Measurements from ENCODE around the gene SNRPF. TPM values are rescaled to one million over a fixed set of nuclear protein-coding genes. Genes with fewer than 3 reads are reported as not detected.

SNRPF gene
- total RNA-seq, 2 donors from 2014 or later, result 13.5 to 17.4 TPM

GRCh38 chr12:95852133-95852532 is 6.6 kb upstream of the SNRPF start:
- no peak for ATAC-seq
- DNase-seq, result no peak
- intact Hi-C loops (cut with DNase I, micrococcal nuclease), result no loop called here

GRCh38 chr12:95857156-95857555 is 1.6 kb upstream of the SNRPF start:
- ATAC-seq, result no peak
- no peak for DNase-seq
- intact Hi-C loops (cut with DNase I, micrococcal nuclease), result no loop called here

GRCh38 chr12:95857799-95858198 is 953 bp upstream of the SNRPF start:
- no peak for ATAC-seq
- no peak for DNase-seq
- intact Hi-C loops (cut with DNase I, micrococcal nuclease), result no loop called here

GRCh38 chr12:95859344-95859816 is 628 bp downstream of the SNRPF start:
- intact Hi-C loops (cut with DNase I, micrococcal nuclease), result no loop called here
- no peak for DNase-seq
- ATAC-seq, result peak; percentile 10

GRCh38 chr12:95859947-95860850 is 1.4 kb downstream of the SNRPF start:
- DNase-seq, result no peak
- no peak for ATAC-seq
- intact Hi-C loops (cut with DNase I, micrococcal nuclease), result no loop called here

GRCh38 chr12:95862038-95862437 is 3.3 kb downstream of the SNRPF start:
- no peak for DNase-seq
- ATAC-seq, result no peak
- intact Hi-C loops (cut with DNase I, micrococcal nuclease), result no loop called here

GRCh38 chr12:95863337-95863736 is 4.6 kb downstream of the SNRPF start:
- ATAC-seq, result no peak
- intact Hi-C loops (cut with DNase I, micrococcal nuclease), result no loop called here
- no peak for DNase-seq

GRCh38 chr12:95870897-95871296 is 12.1 kb downstream of the SNRPF start:
- intact Hi-C loops (cut with DNase I, micrococcal nuclease), result no loop called here
- ATAC-seq, result no peak
- DNase-seq, result no peak

- DNase-seq, result no peak
- intact Hi-C loops (cut with DNase I, micrococcal nuclease), result no loop called here
- no peak for ATAC-seq
These were observed 15.7 kb downstream of the SNRPF start for GRCh38 chr12:95874452-95874851.

GRCh38 chr12:95877622-95878021 is 18.9 kb downstream of the SNRPF start:
- DNase-seq (no peak), ATAC-seq (no peak)
- intact Hi-C loops (cut with DNase I, micrococcal nuclease), result no loop called here

GRCh38 chr12:95880895-95881294 is 22.1 kb downstream of the SNRPF start:
- intact Hi-C loops (cut with DNase I, micrococcal nuclease), result no loop called here
- DNase-seq (no peak), ATAC-seq (peak; percentile 71)

GRCh38 chr12:95881331-95881955 is 22.7 kb downstream of the SNRPF start:
- ATAC-seq (no peak), DNase-seq (no peak)
- intact Hi-C loops (cut with DNase I, micrococcal nuclease), result no loop called here

GRCh38 chr12:95882080-95882479 is 23.3 kb downstream of the SNRPF start:
- no peak for ATAC-seq
- DNase-seq, result no peak
- intact Hi-C loops (cut with DNase I, micrococcal nuclease), result no loop called here

- ATAC-seq (peak; percentile 88), DNase-seq (no peak)
- intact Hi-C loops (cut with DNase I, micrococcal nuclease), result no loop called here
These were observed 24.1 kb downstream of the SNRPF start for GRCh38 chr12:95882873-95883272.

- intact Hi-C loops (cut with DNase I, micrococcal nuclease), result no loop called here
- ATAC-seq (no peak), DNase-seq (no peak)
These were observed 26.2 kb downstream of the SNRPF start for GRCh38 chr12:95884998-95885397.

- DNase-seq, result no peak
- no peak for ATAC-seq
- intact Hi-C loops (cut with DNase I, micrococcal nuclease), result no loop called here
These were observed 28.6 kb downstream of the SNRPF start for GRCh38 chr12:95887311-95887710.

GRCh38 chr12:95890958-95891357 is 32.2 kb downstream of the SNRPF start:
- intact Hi-C loops (cut with DNase I, micrococcal nuclease), result no loop called here
- DNase-seq, result no peak
- no peak for ATAC-seq

GRCh38 chr12:95896846-95897245 is 38.1 kb downstream of the SNRPF start:
- intact Hi-C loops (cut with DNase I, micrococcal nuclease), result no loop called here
- DNase-seq, result no peak
- ATAC-seq, result no peak

- DNase-seq, result no peak
- intact Hi-C loops (cut with DNase I, micrococcal nuclease), result no loop called here
- ATAC-seq, result no peak
These were observed 39.3 kb downstream of the SNRPF start for GRCh38 chr12:95898081-95898480.

- intact Hi-C loops (cut with DNase I, micrococcal nuclease), result no loop called here
- DNase-seq (no peak), ATAC-seq (no peak)
These were observed 49.8 kb downstream of the SNRPF start for GRCh38 chr12:95908573-95908972.

Data from left colon (tissue), 2 donors.